Uterus (tissue), 4 donors: ENCODE measurements around the gene CHD5. TPM values are rescaled to one million over a fixed set of nuclear protein-coding genes. Genes with fewer than 3 reads are reported as not detected.

Source experiments
- DNase-seq, 2 donors: peaks; one replicate each; pipeline ENCODE4 v3.0.0-alpha.2; 2019 to 2020
- H3K27ac ChIP-seq, 2 donors: fragments of 200-600 bp; sonication (generic); 1 replicate in 1 of 2; 2 replicates in 1 of 2; pipeline ENCODE4 v1.5.1; 2016 to 2018
- H3K27me3 ChIP-seq, 2 donors: fragments of 200-600 bp; sonication (generic); one replicate each; pipeline ENCODE4 v1.5.1; 2018 to 2019; ENCODE audit warnings: control low read depth in 1 of 2
- H3K36me3 ChIP-seq, 2 donors: fragments of 200-600 bp; sonication (generic); one replicate each; pipeline ENCODE4 v1.5.1; 2019; ENCODE audit warnings: control low read depth in 1 of 2
- H3K4me1 ChIP-seq, 2 donors: fragments of 200-600 bp; sonication (generic); one replicate each; pipeline ENCODE4 v1.5.1; 2018 to 2019; ENCODE audit warnings: control low read depth in 1 of 2
- H3K4me3 ChIP-seq, 2 donors: fragments of 200-600 bp; sonication (generic); 1 replicate in 1 of 2; 2 replicates in 1 of 2; pipeline ENCODE4 v1.5.1; 2018 to 2019; ENCODE audit warnings: mild to moderate bottlenecking in 1 of 2
- H3K9me3 ChIP-seq, 2 donors: fragments of 200-600 bp; sonication (generic); one replicate each; pipeline ENCODE4 v1.5.1; 2019; ENCODE audit warnings: control low read depth in 1 of 2
- CTCF ChIP-seq, 4 experiments: fragments of 200-600 bp in 2 of 4; fragments of 450-650 bp in 2 of 4; sonication (generic) in 2 of 4; IDR thresholded peaks; one replicate each; pipeline ENCODE4 v1.5.1; 2016 to 2019; ENCODE audit warnings: antibody characterized with exemption in 4 of 4, mild to moderate bottlenecking in 2 of 4, moderate library complexity in 1 of 4
- POLR2A ChIP-seq, 2 donors: fragments of 450-650 bp; IDR thresholded peaks; one replicate each; pipeline ENCODE4 v1.6.1; 2016; ENCODE audit warnings: antibody characterized with exemption in 2 of 2, mild to moderate bottlenecking in 1 of 2, moderate library complexity in 1 of 2
- intact Hi-C: fragments of 100-400 bp; cut with DNase I; formaldehyde crosslinking; loops from one replicate; pipeline ENCODE4 v1.15.1; 2023; ENCODE audit warnings: low total_unique reads
- total RNA-seq, 4 donors: library from RNA; depleted of rRNA in 3 of 4; stranded (reverse); fragments of >200 nt in 3 of 4; gene quantifications; one replicate each; pipeline versions ENCODE4 v1.1.0 to v1.2.4, GENCODE V29; 2014 to 2023
- donor health status: DM: yes; HTN: yes; CAD: no.

Gene CHD5
- total RNA-seq, 4 donors from 2014 or later, result 0.69 to 1.3 TPM; not detected in 2

GRCh38 chr1:6207921-6208320, 27.8 kb upstream of the CHD5 start:
- intact Hi-C loops, result no loop called here
- no peak for DNase-seq
- no peak for TF ChIP-seq CTCF (IDR thresholded peaks at IDR 0.05)
- TF ChIP-seq POLR2A (IDR thresholded peaks at IDR 0.05), result no peak
- Histone ChIP-seq H3K9me3 (no peaks in the 10 kb centered on the region), H3K27me3 (no peaks in the 10 kb centered on the region), H3K27ac (no peak overlapping the region), H3K4me1 (peaks cover 0 to 8% of the 10 kb centered on the region in 2 donors), H3K4me3 (no peak overlapping the region), H3K36me3 (no peaks in the 10 kb centered on the region)

GRCh38 chr1:6207075-6207885, 27.2 kb upstream of the CHD5 start:
- no peaks in the 10 kb centered on the region for H3K36me3 ChIP-seq
- TF ChIP-seq POLR2A (IDR thresholded peaks at IDR 0.05) (no peak), CTCF (IDR thresholded peaks at IDR 0.05) (no peak)
- H3K4me1 ChIP-seq, result peaks cover 0 to 8% of the 10 kb centered on the region in 2 donors
- H3K27me3 ChIP-seq, result no peaks in the 10 kb centered on the region
- DNase-seq, result no peak
- intact Hi-C loops, result no loop called here
- no peak overlapping the region for H3K4me3 ChIP-seq
- no peaks in the 10 kb centered on the region for H3K9me3 ChIP-seq
- H3K27ac ChIP-seq, result no peak overlapping the region

GRCh38 chr1:6206520-6206855, 26.4 kb upstream of the CHD5 start:
- Histone ChIP-seq H3K4me1 (peaks cover 0 to 8% of the 10 kb centered on the region in 2 donors), H3K27me3 (no peaks in the 10 kb centered on the region), H3K27ac (peak overlapping the region in 1 of 2 donors; percentile 63), H3K36me3 (no peaks in the 10 kb centered on the region), H3K4me3 (peak overlapping the region; percentile 38 to 43), H3K9me3 (no peaks in the 10 kb centered on the region)
- DNase-seq, result no peak
- TF ChIP-seq POLR2A (IDR thresholded peaks at IDR 0.05) (no peak), CTCF (IDR thresholded peaks at IDR 0.05) (no peak)
- intact Hi-C loops, result no loop called here

GRCh38 chr1:6205849-6206519, 25.9 kb upstream of the CHD5 start, which contains the start of gene RNF207:
TSS of gene RNF207 (plus strand) at chr1:6206119. CDS start at chr1:6206536, 417 bp downstream.
- Histone ChIP-seq H3K36me3 (no peaks in the 10 kb centered on the region), H3K27me3 (no peaks in the 10 kb centered on the region), H3K4me3 (peak within 1 kb of the TSS; percentile 38 to 43), H3K4me1 (peaks cover 0 to 8% of the 10 kb centered on the region in 2 donors), H3K9me3 (no peaks in the 10 kb centered on the region), H3K27ac (peak within 1 kb of the TSS; percentile 42 to 63)
- TF ChIP-seq POLR2A (IDR thresholded peaks at IDR 0.05), result peak in 1 of 2 donors; percentile 30
- no peak for TF ChIP-seq CTCF (IDR thresholded peaks at IDR 0.05)
- DNase-seq, result peak; percentile 39 to 54
- intact Hi-C loops, result no loop called here

- peaks cover 10 to 13% of the 10 kb centered on the region in 2 donors for H3K4me1 ChIP-seq
- no peak overlapping the region for H3K4me3 ChIP-seq
- intact Hi-C loops, result no loop called here
These were observed 22.1 kb upstream of the CHD5 start for GRCh38 chr1:6202256-6202655.

More at GRCh38 chr1:6202256-6202655, 22.1 kb upstream of the CHD5 start:
- TF ChIP-seq CTCF (IDR thresholded peaks at IDR 0.05) (no peak), POLR2A (IDR thresholded peaks at IDR 0.05) (no peak)
- DNase-seq, result no peak
- no peaks in the 10 kb centered on the region for H3K36me3 ChIP-seq
- H3K27ac ChIP-seq, result no peak overlapping the region
- H3K9me3 ChIP-seq, result no peaks in the 10 kb centered on the region
- no peaks in the 10 kb centered on the region for H3K27me3 ChIP-seq
